ENCODE results near the gene OR2S2. TPM values are rescaled to one million over a fixed set of nuclear protein-coding genes. Genes with fewer than 3 reads are reported as not detected.

Gene OR2S2
- total RNA-seq, 2 donors from 2014 or later, result not detected

GRCh38 chr9:35923927-35924763 lies 33.8 kb downstream of the OR2S2 start:
- no peaks in the 10 kb centered on the region for H3K36me3 ChIP-seq (ENCODE audit: control insufficient read depth, insufficient read depth, low read length)
- peaks cover 6% of the 10 kb centered on the region for H3K27me3 Mint-ChIP-seq (ENCODE audit: insufficient read depth)
- no peaks in the 10 kb centered on the region for H3K4me1 Mint-ChIP-seq
- no peaks in the 10 kb centered on the region for H3K36me3 Mint-ChIP-seq (ENCODE audit: low read depth)
- no peak overlapping the region for H3K27ac Mint-ChIP-seq
- H3K9me3 ChIP-seq (ENCODE audit: control insufficient read depth, low read length), result no peaks in the 10 kb centered on the region
- no peaks in the 10 kb centered on the region for H3K4me1 ChIP-seq (ENCODE audit: control insufficient read depth, insufficient read depth, low read length)
- H3K4me3 ChIP-seq (ENCODE audit: low read length), result no peak overlapping the region
- WGBS, 2 experiments (ENCODE audit: insufficient coverage in 1 of 2, insufficient read length in 1 of 2), result 78 to 89% methylated on average over 7 to 9 of the region's 9 CpGs
- no peak overlapping the region for H3K4me3 Mint-ChIP-seq
- H3K9me3 Mint-ChIP-seq, result no peaks in the 10 kb centered on the region
- H3K27ac ChIP-seq (ENCODE audit: low read depth, low read length), result no peak overlapping the region
- TF ChIP-seq CTCF (conservative IDR thresholded peaks at IDR 0.05), result no peak
- peaks cover 11% of the 10 kb centered on the region for H3K27me3 ChIP-seq (ENCODE audit: control insufficient read depth, insufficient read depth, low read length, poor library complexity, severe bottlenecking)
- no peak overlapping the region for H3K9ac ChIP-seq (ENCODE audit: extremely low read depth, low read length, poor library complexity, severe bottlenecking)
- DNase-seq, result no peak

- H3K27ac ChIP-seq (ENCODE audit: low read depth, low read length), result no peak overlapping the region
- TF ChIP-seq CTCF (conservative IDR thresholded peaks at IDR 0.05), result no peak
- 100% methylated on average over 1 of the region's 1 CpG; no CpG with 5 or more reads in 1 of the 2 experiments for WGBS, 2 experiments (ENCODE audit: insufficient coverage in 1 of 2, insufficient read length in 1 of 2)
- no peak overlapping the region for H3K4me3 ChIP-seq (ENCODE audit: low read length)
- no peak overlapping the region for H3K9ac ChIP-seq (ENCODE audit: extremely low read depth, low read length, poor library complexity, severe bottlenecking)
- H3K36me3 ChIP-seq (ENCODE audit: control insufficient read depth, insufficient read depth, low read length), result no peaks in the 10 kb centered on the region
- no peak overlapping the region for H3K27ac Mint-ChIP-seq
- no peaks in the 10 kb centered on the region for H3K4me1 Mint-ChIP-seq
- H3K4me1 ChIP-seq (ENCODE audit: control insufficient read depth, insufficient read depth, low read length), result no peaks in the 10 kb centered on the region
- H3K36me3 Mint-ChIP-seq (ENCODE audit: low read depth), result no peaks in the 10 kb centered on the region
- no peaks in the 10 kb centered on the region for H3K9me3 Mint-ChIP-seq
- DNase-seq, result no peak
- no peaks in the 10 kb centered on the region for H3K9me3 ChIP-seq (ENCODE audit: control insufficient read depth, low read length)
- H3K27me3 ChIP-seq (ENCODE audit: control insufficient read depth, insufficient read depth, low read length, poor library complexity, severe bottlenecking), result peaks cover 11% of the 10 kb centered on the region
- H3K4me3 Mint-ChIP-seq, result no peak overlapping the region
- peaks cover 2% of the 10 kb centered on the region for H3K27me3 Mint-ChIP-seq (ENCODE audit: insufficient read depth)
Observed at GRCh38 chr9:35923598-35923926, 34.4 kb downstream of the OR2S2 start.

GRCh38 chr9:35920051-35920620 lies 37.8 kb downstream of the OR2S2 start:
- H3K4me1 ChIP-seq (ENCODE audit: control insufficient read depth, insufficient read depth, low read length), result peaks cover 3% of the 10 kb centered on the region
- H3K9me3 Mint-ChIP-seq, result no peaks in the 10 kb centered on the region
- no peak overlapping the region for H3K27ac ChIP-seq (ENCODE audit: low read depth, low read length)
- no peak overlapping the region for H3K4me3 Mint-ChIP-seq
- no peaks in the 10 kb centered on the region for H3K36me3 Mint-ChIP-seq (ENCODE audit: low read depth)
- peaks cover 10% of the 10 kb centered on the region for H3K4me1 Mint-ChIP-seq
- no peak overlapping the region for H3K27ac Mint-ChIP-seq
- H3K27me3 Mint-ChIP-seq (ENCODE audit: insufficient read depth), result peaks cover 2% of the 10 kb centered on the region
- no peak overlapping the region for H3K9ac ChIP-seq (ENCODE audit: extremely low read depth, low read length, poor library complexity, severe bottlenecking)
- no peak for TF ChIP-seq CTCF (conservative IDR thresholded peaks at IDR 0.05)
- DNase-seq, result no peak
- 91 to 96% methylated on average over 3 to 4 of the region's 4 CpGs for whole genome bisulfite sequencing, 2 experiments (ENCODE audit: insufficient coverage in 1 of 2, insufficient read length in 1 of 2)
- no peaks in the 10 kb centered on the region for H3K9me3 ChIP-seq (ENCODE audit: control insufficient read depth, low read length)
- no peaks in the 10 kb centered on the region for H3K27me3 ChIP-seq (ENCODE audit: control insufficient read depth, insufficient read depth, low read length, poor library complexity, severe bottlenecking)
- H3K36me3 ChIP-seq (ENCODE audit: control insufficient read depth, insufficient read depth, low read length), result no peaks in the 10 kb centered on the region
- H3K4me3 ChIP-seq (ENCODE audit: low read length), result no peak overlapping the region

Measured in endodermal cell (in vitro differentiated cells).